Neural cell (in vitro differentiated cells): Measurements from ENCODE around the gene MAP3K7. TPM values are rescaled to one million over a fixed set of nuclear protein-coding genes. Genes with fewer than 3 reads are reported as not detected.

ENCODE experiments used
- H2AFZ ChIP-seq: fragments of 200-600, 300-800 bp; sonication (generic), shearing (Covaris generic); 2 replicates; pipeline ENCODE4 v1.6.0; 2014; ENCODE audit warnings: low read depth, mild to moderate bottlenecking, antibody characterized with exemption, low read length, moderate library complexity
- H3F3A ChIP-seq: fragments of 200-600 bp; shearing (Covaris generic); 2 replicates; pipeline ENCODE4 v1.6.1; 2016; ENCODE audit warnings: mild to moderate bottlenecking, moderate library complexity, mixed read lengths, antibody characterized with exemption, low read length; ENCODE audit not compliant: insufficient read depth, poor library complexity, severe bottlenecking
- H3K27ac ChIP-seq: fragments of 200-600, 300-800 bp; sonication (generic), shearing (Covaris generic); 2 replicates; pipeline ENCODE4 v1.5.1; 2014; ENCODE audit warnings: mild to moderate bottlenecking, low read length, moderate library complexity
- H3K27me3 ChIP-seq: fragments of 300-800, 200-600 bp; sonication (generic), shearing (Covaris generic); 2 replicates; pipeline ENCODE4 v1.6.0; 2014; ENCODE audit warnings: mild to moderate bottlenecking, low read depth, low read length, moderate library complexity; ENCODE audit not compliant: insufficient read depth
- H3K36me3 ChIP-seq: fragments of 300-800, 200-600 bp; sonication (generic), shearing (Covaris generic); 2 replicates; pipeline ENCODE4 v1.5.1; 2014; ENCODE audit warnings: mild to moderate bottlenecking, antibody characterized with exemption, low read length, moderate library complexity; ENCODE audit not compliant: insufficient read depth
- H3K4me2 ChIP-seq: fragments of 300-800, 200-600 bp; sonication (generic), shearing (Covaris generic); 2 replicates; pipeline ENCODE4 v1.6.0; 2014; ENCODE audit warnings: mild to moderate bottlenecking, low read length
- H3K4me3 ChIP-seq: fragments of 300-800, 200-600 bp; sonication (generic), shearing (Covaris generic); 2 replicates; pipeline ENCODE4 v1.5.1; 2014; ENCODE audit warnings: mild to moderate bottlenecking, low read length, moderate library complexity
- H3K79me2 ChIP-seq: fragments of 200-600 bp; shearing (Covaris generic); replicated peaks from 2 replicates; pipeline ENCODE4 v1.6.0; 2014; ENCODE audit warnings: mild to moderate bottlenecking, low read length, moderate library complexity; ENCODE audit not compliant: insufficient read depth
- H3K9ac ChIP-seq: fragments of 300-800, 200-600 bp; sonication (generic), shearing (Covaris generic); 2 replicates; pipeline ENCODE4 v1.6.1; 2016; ENCODE audit warnings: mild to moderate bottlenecking, low read length, mixed read lengths
- H3K9me2 ChIP-seq: fragments of 200-600 bp; shearing (Covaris generic); 2 replicates; pipeline ENCODE4 v1.6.1; 2016; ENCODE audit warnings: mild to moderate bottlenecking, low read length, mixed read lengths; ENCODE audit not compliant: insufficient read depth
- H3K9me3 ChIP-seq: fragments of 200-600, 300-800 bp; sonication (generic), shearing (Covaris generic); 2 replicates; pipeline ENCODE4 v1.6.1; 2016; ENCODE audit warnings: mild to moderate bottlenecking, mixed run types, low read length, moderate library complexity, mixed read lengths
- H4K20me1 ChIP-seq: fragments of 200-600 bp; shearing (Covaris generic); 2 replicates; pipeline ENCODE4 v1.6.1; 2016; ENCODE audit warnings: mild to moderate bottlenecking, mixed run types; ENCODE audit not compliant: insufficient read depth
- CTCF ChIP-seq: fragments of 450-650 bp; IDR thresholded peaks from 2 replicates; pipeline ENCODE4 v1.5.1; 2014; ENCODE audit warnings: antibody characterized with exemption, mild to moderate bottlenecking, moderate library complexity; ENCODE audit not compliant: poor library complexity, severe bottlenecking
- EP300 ChIP-seq: fragments of 450-650 bp; conservative IDR thresholded peaks from 2 replicates; pipeline ENCODE4 v1.6.1; 2014; ENCODE audit warnings: antibody characterized with exemption, mild to moderate bottlenecking, moderate library complexity; ENCODE audit not compliant: poor library complexity, severe bottlenecking
- EZH2 ChIP-seq: fragments of 200-600, 300-800 bp; shearing (Covaris generic), sonication (generic); IDR thresholded peaks from 2 replicates; pipeline ENCODE4 v1.6.1; 2014; ENCODE audit warnings: antibody characterized with exemption, low read length, borderline replicate concordance, mild to moderate bottlenecking; ENCODE audit not compliant: insufficient read depth, poor library complexity, severe bottlenecking
- MXI1 ChIP-seq: fragments of 450-650 bp; conservative IDR thresholded peaks from 2 replicates; pipeline ENCODE4 v1.6.1; 2014; ENCODE audit warnings: antibody characterized with exemption, mild to moderate bottlenecking; ENCODE audit not compliant: poor library complexity, severe bottlenecking
- POLR2AphosphoS5 ChIP-seq: IDR thresholded peaks from 2 replicates; pipeline ENCODE4 v1.6.1; 2012
- RAD21 ChIP-seq: fragments of 450-650 bp; conservative IDR thresholded peaks from 2 replicates; pipeline ENCODE4 v1.6.1; 2014; ENCODE audit warnings: antibody characterized with exemption, mild to moderate bottlenecking, moderate library complexity
- REST ChIP-seq: IDR thresholded peaks from 2 replicates; pipeline ENCODE4 v1.6.1; 2012; ENCODE audit warnings: borderline replicate concordance
- SMC3 ChIP-seq: fragments of 450-650 bp; conservative IDR thresholded peaks from 2 replicates; pipeline ENCODE4 v1.6.1; 2014; ENCODE audit warnings: antibody characterized with exemption, mild to moderate bottlenecking, moderate library complexity; ENCODE audit not compliant: poor library complexity
- TAF1 ChIP-seq: IDR thresholded peaks from 2 replicates; pipeline ENCODE4 v1.6.1; 2012; ENCODE audit warnings: low read depth
- polyA plus RNA-seq: library from polyadenylated mRNA; depleted of rRNA; stranded (reverse); fragments of >200 nt; gene quantifications from 2 replicates; pipeline ENCODE4 v1.2.3, GENCODE V29; 2014

MAP3K7 gene
- polyA plus RNA-seq, 1 donor from 2014 or later, result 71.6 TPM

- no peak overlapping the region for H3K4me2 ChIP-seq
- no peak overlapping the region for H2AFZ ChIP-seq
- H3K4me3 ChIP-seq, result no peak overlapping the region
- no peak overlapping the region for H3K9ac ChIP-seq
- no peaks in the 10 kb centered on the region for H4K20me1 ChIP-seq
- no peaks in the 10 kb centered on the region for H3K79me2 ChIP-seq
- H3K27me3 ChIP-seq, result no peaks in the 10 kb centered on the region
- no peaks in the 10 kb centered on the region for H3K9me2 ChIP-seq
- H3K27ac ChIP-seq, result no peak overlapping the region
- no peaks in the 10 kb centered on the region for H3K9me3 ChIP-seq
- H3F3A ChIP-seq, result peaks cover 4% of the 10 kb centered on the region
- no peaks in the 10 kb centered on the region for H3K36me3 ChIP-seq
- no peak for TF ChIP-seq EP300
- no peak for TF ChIP-seq EZH2
- TF ChIP-seq RAD21, result no peak
- no peak for TF ChIP-seq CTCF
- TF ChIP-seq SMC3, result no peak
- TF ChIP-seq MXI1, result no peak
- no peak for TF ChIP-seq REST
Measured at GRCh38 chr6:90494067-90494780, 92.6 kb downstream of the MAP3K7 start.

- Histone ChIP-seq H3K4me2 (no peak overlapping the region), H3K4me3 (no peak overlapping the region), H3K27me3 (no peaks in the 10 kb centered on the region), H3K36me3 (no peaks in the 10 kb centered on the region), H3F3A (peaks cover 6% of the 10 kb centered on the region), H3K9me2 (no peaks in the 10 kb centered on the region), H3K9ac (no peak overlapping the region), H3K79me2 (no peaks in the 10 kb centered on the region), H2AFZ (no peak overlapping the region), H4K20me1 (no peaks in the 10 kb centered on the region), H3K27ac (no peak overlapping the region), H3K9me3 (no peaks in the 10 kb centered on the region)
- no peak for TF ChIP-seq TAF1
Measured at GRCh38 chr6:90493332-90493731, 93.5 kb downstream of the MAP3K7 start.

- peaks cover 6% of the 10 kb centered on the region for H3F3A ChIP-seq
- no peak overlapping the region for H3K4me2 ChIP-seq
- TF ChIP-seq CTCF (no peak), POLR2AphosphoS5 (no peak), EP300 (no peak), MXI1 (no peak), REST (no peak), SMC3 (no peak), TAF1 (no peak), RAD21 (no peak), EZH2 (no peak)
- no peaks in the 10 kb centered on the region for H3K79me2 ChIP-seq
- no peak overlapping the region for H2AFZ ChIP-seq
- no peaks in the 10 kb centered on the region for H3K9me3 ChIP-seq
- H3K9ac ChIP-seq, result no peak overlapping the region
- no peak overlapping the region for H3K4me3 ChIP-seq
- H3K9me2 ChIP-seq, result no peaks in the 10 kb centered on the region
- H3K27me3 ChIP-seq, result no peaks in the 10 kb centered on the region
- H3K27ac ChIP-seq, result no peak overlapping the region
- no peaks in the 10 kb centered on the region for H4K20me1 ChIP-seq
- no peaks in the 10 kb centered on the region for H3K36me3 ChIP-seq
Measured at GRCh38 chr6:90492798-90493197, 94.1 kb downstream of the MAP3K7 start.
